Kidney epithelial cell (primary cell): Measurements from ENCODE around the gene RWDD2A. TPM values are rescaled to one million over a fixed set of nuclear protein-coding genes. Genes with fewer than 3 reads are reported as not detected.

Experiments
- DNase-seq: peaks from one replicate; pipeline ENCODE4 v3.0.0-alpha.2; 2010; ENCODE audit warnings: low read depth
- H3K27me3 ChIP-seq: 2 replicates; pipeline ENCODE4 v1.6.0; 2011; ENCODE audit warnings: low read length; ENCODE audit not compliant: control insufficient read depth, insufficient read depth
- H3K36me3 ChIP-seq: 2 replicates; pipeline ENCODE4 v1.5.1; 2011; ENCODE audit warnings: low read length; ENCODE audit not compliant: control insufficient read depth, insufficient read depth
- H3K4me3 ChIP-seq: 2 replicates; pipeline ENCODE4 v1.5.1; 2011; ENCODE audit warnings: low read depth, mild to moderate bottlenecking, control low read depth, low read length
- CTCF ChIP-seq: IDR thresholded peaks from 2 replicates; pipeline ENCODE4 v1.5.1; 2011; ENCODE audit warnings: mild to moderate bottlenecking, moderate library complexity, low read length, control low read depth, inconsistent platforms; ENCODE audit not compliant: insufficient read depth, poor library complexity, severe bottlenecking
- total RNA-seq: library from RNA; depleted of rRNA; stranded (reverse); fragments of >200 nt; gene quantifications from 2 replicates; pipeline ENCODE4 v1.2.3, GENCODE V29; 2015

The RWDD2A gene
- total RNA-seq, 1 donor from 2014 or later = 4.6 TPM

- TF ChIP-seq CTCF = no peak
- Histone ChIP-seq H3K36me3 (peaks cover 1% of the 10 kb centered on the region), H3K4me3 (no peak overlapping the region), H3K27me3 (no peaks in the 10 kb centered on the region)
- no peak for DNase-seq
Measured at GRCh38 chr6:83202031-83202430, 8.9 kb downstream of the RWDD2A start.

DNA sequence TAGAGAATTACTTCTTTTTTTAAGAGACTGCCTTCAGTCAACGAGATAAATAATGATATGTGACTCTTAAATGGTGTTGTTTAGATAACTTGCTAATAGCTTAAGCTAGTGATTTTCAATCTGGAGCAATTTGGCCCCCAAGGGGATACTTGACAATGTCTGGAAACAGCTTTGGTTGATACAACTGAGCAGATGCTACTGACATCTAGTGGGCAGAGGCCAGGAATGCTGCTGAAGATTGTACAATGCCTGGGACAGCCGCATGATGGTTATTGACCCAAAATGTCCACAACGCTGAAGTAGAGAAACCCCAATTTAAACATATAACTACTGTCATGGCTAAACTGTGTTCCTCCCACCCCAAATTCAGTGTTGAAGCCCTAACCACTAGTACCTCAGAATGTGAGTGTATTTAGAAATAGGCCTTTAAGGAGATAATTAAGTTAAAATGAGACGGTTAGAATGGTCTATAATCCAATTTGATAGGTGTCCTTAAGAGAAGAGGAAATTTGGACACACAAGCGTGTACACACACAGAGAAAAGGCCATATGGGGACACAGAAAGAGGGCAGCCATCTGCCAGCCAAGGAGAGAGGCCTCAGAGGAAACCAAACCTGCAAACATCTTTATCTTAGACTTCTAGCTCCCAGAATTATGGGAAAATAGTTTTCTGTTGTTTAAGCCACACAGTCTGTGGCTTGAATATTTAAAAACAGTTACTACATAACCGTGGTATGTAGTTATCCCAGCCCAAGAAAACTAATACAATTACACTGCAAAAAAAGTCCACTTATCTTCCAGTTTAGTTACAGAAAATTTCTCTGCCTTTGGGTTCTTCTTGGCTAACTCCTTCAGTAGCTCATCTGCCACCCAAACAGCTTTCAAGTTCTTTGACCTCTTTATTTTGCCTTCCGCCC lies 22.2 kb downstream of the RWDD2A start:
- Histone ChIP-seq H3K27me3 (no peaks in the 10 kb centered on the region), H3K4me3 (no peak overlapping the region), H3K36me3 (no peaks in the 10 kb centered on the region)
- DNase-seq = no peak
- peak; percentile 92 for TF ChIP-seq CTCF

DNA sequence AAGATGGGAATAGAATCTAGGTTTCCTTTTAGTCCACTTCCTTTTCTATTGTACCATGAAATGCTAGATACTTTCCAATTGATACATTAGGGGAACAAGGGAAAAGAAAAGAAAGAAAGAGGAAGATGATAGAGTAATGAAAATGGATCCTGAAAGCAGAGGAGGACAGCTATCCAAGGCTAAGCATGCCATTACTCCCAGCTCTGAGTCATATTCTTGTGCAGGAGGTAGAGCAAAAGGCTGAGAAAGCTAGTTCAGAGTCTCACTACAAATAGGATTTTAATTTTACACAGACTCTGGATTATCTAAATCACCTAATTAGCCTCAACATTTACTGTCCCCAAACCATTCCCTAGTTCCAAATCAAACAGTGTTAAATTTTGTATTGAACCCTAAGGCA lies 23.6 kb downstream of the RWDD2A start:
- Histone ChIP-seq H3K36me3 (no peaks in the 10 kb centered on the region), H3K4me3 (no peak overlapping the region), H3K27me3 (no peaks in the 10 kb centered on the region)
- TF ChIP-seq CTCF = no peak
- DNase-seq = no peak

DNA sequence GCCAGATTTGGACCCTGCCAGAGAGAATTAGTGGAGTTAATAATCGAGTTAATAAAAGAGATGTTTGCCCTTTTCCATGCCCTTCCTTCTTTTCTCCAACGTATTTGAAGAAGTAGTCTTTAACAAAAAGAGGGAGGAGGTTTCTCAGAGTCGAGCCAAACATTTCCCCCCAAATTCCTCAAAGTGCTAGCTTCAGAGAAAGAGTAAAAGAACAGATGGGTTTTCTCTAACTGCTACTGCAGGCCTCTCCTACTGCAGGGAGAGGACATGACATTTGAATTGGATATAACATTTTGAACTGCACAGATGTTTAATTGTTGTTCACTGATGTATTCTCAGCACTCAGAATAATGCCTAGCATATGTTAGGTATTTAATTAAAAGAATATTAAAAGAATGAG lies 25.5 kb downstream of the RWDD2A start:
- no peak for TF ChIP-seq CTCF
- no peak for DNase-seq
- Histone ChIP-seq H3K4me3 (no peak overlapping the region), H3K36me3 (no peaks in the 10 kb centered on the region), H3K27me3 (no peaks in the 10 kb centered on the region)

GRCh38 chr6:83220121-83220520 lies 27.0 kb downstream of the RWDD2A start:
- Histone ChIP-seq H3K36me3 (no peaks in the 10 kb centered on the region), H3K27me3 (no peaks in the 10 kb centered on the region), H3K4me3 (no peak overlapping the region)
- DNase-seq = no peak
- TF ChIP-seq CTCF = no peak

- TF ChIP-seq CTCF = no peak
- H3K36me3 ChIP-seq = no peaks in the 10 kb centered on the region
Measured at GRCh38 chr6:83221276-83221675, 28.1 kb downstream of the RWDD2A start.

More at GRCh38 chr6:83221276-83221675, 28.1 kb downstream of the RWDD2A start:
- Histone ChIP-seq H3K27me3 (no peaks in the 10 kb centered on the region), H3K4me3 (no peak overlapping the region)
- no peak for DNase-seq
